ENCODE data around the gene TBRG4. TPM values are rescaled to one million over a fixed set of nuclear protein-coding genes. Genes with fewer than 3 reads are reported as not detected.
"Not testable (repeated sequence)": the region's sequence is repeated elsewhere in the genome, so short reads cannot be mapped to it uniquely, and the experiment has no call there.

The TBRG4 gene
- total RNA-seq, 1 donor from 2014 or later, result 216 TPM

DNA sequence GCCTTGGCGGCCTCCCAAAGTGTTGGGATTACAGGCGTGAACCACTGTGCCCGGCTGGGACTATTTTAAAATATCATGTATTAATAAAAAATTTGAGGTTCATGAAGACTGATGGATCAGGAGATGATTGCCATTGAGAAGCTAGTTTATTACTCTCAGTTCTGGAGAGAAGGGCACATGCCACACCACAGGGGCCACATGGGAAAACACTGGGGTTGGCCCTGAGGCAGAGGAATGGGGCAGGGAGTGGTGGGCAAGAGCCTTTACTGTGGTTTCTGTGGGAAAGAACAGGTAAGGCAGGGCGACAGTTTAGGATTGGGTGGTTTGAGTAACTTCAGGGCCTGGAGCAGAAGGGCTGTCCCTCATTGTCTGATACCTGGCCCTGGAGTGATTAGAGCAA is 6.8 kb upstream of the TBRG4 start:
- Histone ChIP-seq H3K27ac (no peak overlapping the region), H3K9me3 (no peaks in the 10 kb centered on the region), H3K36me3 (no peaks in the 10 kb centered on the region), H3K27me3 (no peaks in the 10 kb centered on the region), H3K4me3 (no peak overlapping the region), H3K4me1 (no peaks in the 10 kb centered on the region)
- TF ChIP-seq, protein P1, sequence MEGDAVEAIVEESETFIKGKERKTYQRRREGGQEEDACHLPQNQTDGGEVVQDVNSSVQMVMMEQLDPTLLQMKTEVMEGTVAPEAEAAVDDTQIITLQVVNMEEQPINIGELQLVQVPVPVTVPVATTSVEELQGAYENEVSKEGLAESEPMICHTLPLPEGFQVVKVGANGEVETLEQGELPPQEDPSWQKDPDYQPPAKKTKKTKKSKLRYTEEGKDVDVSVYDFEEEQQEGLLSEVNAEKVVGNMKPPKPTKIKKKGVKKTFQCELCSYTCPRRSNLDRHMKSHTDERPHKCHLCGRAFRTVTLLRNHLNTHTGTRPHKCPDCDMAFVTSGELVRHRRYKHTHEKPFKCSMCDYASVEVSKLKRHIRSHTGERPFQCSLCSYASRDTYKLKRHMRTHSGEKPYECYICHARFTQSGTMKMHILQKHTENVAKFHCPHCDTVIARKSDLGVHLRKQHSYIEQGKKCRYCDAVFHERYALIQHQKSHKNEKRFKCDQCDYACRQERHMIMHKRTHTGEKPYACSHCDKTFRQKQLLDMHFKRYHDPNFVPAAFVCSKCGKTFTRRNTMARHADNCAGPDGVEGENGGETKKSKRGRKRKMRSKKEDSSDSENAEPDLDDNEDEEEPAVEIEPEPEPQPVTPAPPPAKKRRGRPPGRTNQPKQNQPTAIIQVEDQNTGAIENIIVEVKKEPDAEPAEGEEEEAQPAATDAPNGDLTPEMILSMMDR (IDR thresholded peaks at IDR 0.05), result no peak
- no peak for DNase-seq (ENCODE audit: low spot score in 2 of 2)
- intact Hi-C loops (cut with DNase I), result loop anchor here (10.0 kb wide), 1 partner anchor 543 kb away; the partner anchor contains the start of gene DDX56

DNA sequence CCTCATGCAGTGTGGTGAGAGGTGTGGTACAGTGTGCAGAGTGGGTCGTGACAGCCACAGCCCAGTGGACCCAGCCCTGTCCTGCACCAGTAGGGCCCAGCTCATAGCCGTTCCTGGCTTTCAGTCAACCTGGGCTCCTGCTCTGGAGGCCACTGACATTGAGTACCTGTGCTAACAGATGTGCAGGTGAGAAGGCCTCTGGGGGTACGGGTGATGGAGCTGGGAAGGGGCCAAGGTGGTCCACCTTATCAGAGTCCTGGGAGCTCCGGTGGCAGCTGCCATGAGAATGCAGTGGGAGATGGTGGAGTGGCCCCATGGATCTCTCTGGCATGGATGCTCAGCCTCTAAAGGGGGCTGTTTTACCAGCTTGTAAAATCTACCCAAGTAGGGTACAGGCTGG is 6.1 kb upstream of the TBRG4 start:
- no peaks in the 10 kb centered on the region for H3K27me3 ChIP-seq
- no peak overlapping the region for H3K4me3 ChIP-seq
- H3K9me3 ChIP-seq, result no peaks in the 10 kb centered on the region
- TF ChIP-seq, protein P1 (IDR thresholded peaks at IDR 0.05), result no peak
- no peak for DNase-seq (ENCODE audit: low spot score in 2 of 2)
- intact Hi-C loops (cut with DNase I), result loop anchor here (10.0 kb wide), 1 partner anchor 543 kb away; the partner anchor contains the start of gene DDX56
- H3K36me3 ChIP-seq, result no peaks in the 10 kb centered on the region
- H3K27ac ChIP-seq, result no peak overlapping the region
- no peaks in the 10 kb centered on the region for H3K4me1 ChIP-seq

DNA sequence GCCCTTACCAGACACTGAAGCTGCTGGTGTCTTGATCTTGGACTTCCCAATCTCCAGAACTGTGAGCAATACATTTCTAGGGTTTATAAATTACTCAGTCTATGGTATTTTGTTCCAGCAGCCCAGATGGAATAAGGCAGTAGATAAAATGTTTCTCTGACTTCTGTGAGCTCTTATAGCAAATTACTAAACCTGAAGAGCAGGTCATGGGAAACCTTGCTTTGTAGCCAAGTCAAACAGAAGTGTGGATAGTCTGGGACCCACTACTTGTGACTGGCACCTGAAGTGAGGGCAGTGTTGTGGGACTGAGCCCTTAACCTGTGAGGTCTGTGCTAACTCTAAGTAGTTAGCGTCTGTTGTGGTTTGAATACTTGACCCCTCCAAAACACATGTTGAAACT is 4.6 kb upstream of the TBRG4 start:
- H3K27me3 ChIP-seq, result no peaks in the 10 kb centered on the region
- no peaks in the 10 kb centered on the region for H3K36me3 ChIP-seq
- DNase-seq (ENCODE audit: low spot score in 2 of 2), result no peak
- TF ChIP-seq, protein P1 (IDR thresholded peaks at IDR 0.05), result no peak
- H3K4me3 ChIP-seq, result no peak overlapping the region
- intact Hi-C loops (cut with DNase I), result loop anchor here (10.0 kb wide), 1 partner anchor 541 kb away; the partner anchor contains the start of gene DDX56
- no peak overlapping the region for H3K27ac ChIP-seq
- H3K4me1 ChIP-seq, result peaks cover 0 to 4% of the 10 kb centered on the region in 2 donors
- no peaks in the 10 kb centered on the region for H3K9me3 ChIP-seq

DNA sequence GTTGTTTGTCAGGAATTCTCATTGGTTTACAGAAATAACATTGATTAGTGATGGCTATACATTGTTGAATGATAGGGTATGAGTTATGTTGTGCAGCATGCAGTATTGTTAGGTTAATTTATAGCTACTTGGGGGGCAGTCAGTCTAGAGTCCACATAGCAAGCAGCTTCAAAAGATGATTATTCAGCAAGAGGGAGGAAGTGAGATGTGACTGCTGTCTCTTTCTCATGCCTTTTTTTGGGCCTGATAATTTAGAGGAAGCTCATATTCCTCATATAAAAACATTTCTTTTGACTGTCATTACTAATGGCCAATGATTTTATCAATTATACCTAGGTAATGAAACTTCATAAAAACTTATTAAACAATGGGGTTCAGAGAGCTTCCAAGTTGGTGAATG is 3.4 kb upstream of the TBRG4 start:
- Histone ChIP-seq H3K4me1 (peaks cover 0 to 11% of the 10 kb centered on the region in 2 donors), H3K4me3 (no peak overlapping the region), H3K9me3 (no peaks in the 10 kb centered on the region), H3K27me3 (no peaks in the 10 kb centered on the region), H3K27ac (no peak overlapping the region), H3K36me3 (no peaks in the 10 kb centered on the region)
- intact Hi-C loops (cut with DNase I), result loop anchor here (10.0 kb wide), 1 partner anchor 540 kb away; the partner anchor contains the start of gene DDX56
- TF ChIP-seq, protein P1 (IDR thresholded peaks at IDR 0.05), result no peak
- DNase-seq (ENCODE audit: low spot score in 2 of 2), result no peak

DNA sequence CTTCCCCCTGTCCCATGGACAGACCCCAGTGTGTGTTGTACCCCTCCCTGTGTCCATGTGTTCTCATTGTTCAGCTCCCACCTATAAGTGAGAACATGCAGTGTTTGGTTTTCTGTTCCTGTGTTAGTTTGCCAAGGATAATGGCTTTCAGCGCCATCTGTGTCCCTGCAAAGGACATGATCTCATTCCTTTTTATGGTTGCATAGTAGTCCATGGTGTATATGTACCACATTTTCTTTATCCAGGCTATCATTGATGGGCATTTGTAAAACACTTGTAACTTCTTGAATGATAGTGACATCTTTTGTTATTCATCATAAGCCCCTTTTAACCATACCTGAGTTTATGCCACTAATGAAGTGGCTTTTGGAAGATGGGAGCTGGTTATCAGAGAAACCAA is 2.8 kb upstream of the TBRG4 start:
- H3K9me3 ChIP-seq, H3K4me3 ChIP-seq: not testable (repeated sequence)
- intact Hi-C loops (cut with DNase I), result loop anchor here (10.0 kb wide), 1 partner anchor 539 kb away; the partner anchor contains the start of gene DDX56

DNA sequence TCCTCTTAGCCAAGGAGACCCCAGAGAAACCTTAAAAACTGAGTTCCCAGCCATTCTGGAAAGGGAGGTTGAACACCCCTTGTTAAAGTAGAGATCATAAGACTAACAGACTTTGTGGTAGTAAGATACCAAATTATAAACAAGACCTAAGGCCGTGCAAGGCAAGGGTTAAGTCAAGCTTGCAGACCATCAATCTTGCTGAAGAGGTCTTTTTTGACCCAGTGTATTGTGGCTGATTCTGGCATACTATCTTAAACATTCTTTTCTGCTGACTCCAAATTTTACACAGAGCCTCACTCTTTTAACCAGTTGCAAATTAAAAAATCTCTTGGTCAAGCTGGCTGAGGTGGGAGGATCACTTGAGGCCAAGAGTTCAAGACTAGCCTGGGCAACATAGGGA is 1.2 kb upstream of the TBRG4 start:
- H3K4me3 ChIP-seq, result peak overlapping the region in 1 of 2 donors; percentile 85
- TF ChIP-seq, protein P1 (IDR thresholded peaks at IDR 0.05), result no peak
- no peaks in the 10 kb centered on the region for H3K9me3 ChIP-seq
- peak overlapping the region; percentile 89 to 95 for H3K27ac ChIP-seq
- peaks cover 14 to 16% of the 10 kb centered on the region in 2 donors for H3K36me3 ChIP-seq
- no peak for DNase-seq (ENCODE audit: low spot score in 2 of 2)
- intact Hi-C loops (cut with DNase I), result loop anchor here (1.0 to 10.0 kb wide), 2 partner anchors 506 to 538 kb away; partner anchors contain the start of genes DDX56 and OGDH
- no peaks in the 10 kb centered on the region for H3K27me3 ChIP-seq
- H3K4me1 ChIP-seq, result peaks cover 0 to 15% of the 10 kb centered on the region in 2 donors

More for the DNA sequence above, 2.8 kb upstream of the TBRG4 start:
- not testable (repeated sequence) for H3K27ac ChIP-seq; DNase-seq (ENCODE audit: low spot score in 2 of 2); H3K27me3 ChIP-seq; H3K36me3 ChIP-seq
- peaks cover 0 to 11% of the 10 kb centered on the region in 2 donors for H3K4me1 ChIP-seq
